ENCODE data around the gene NUDT11.

The NUDT11 gene

DNA sequence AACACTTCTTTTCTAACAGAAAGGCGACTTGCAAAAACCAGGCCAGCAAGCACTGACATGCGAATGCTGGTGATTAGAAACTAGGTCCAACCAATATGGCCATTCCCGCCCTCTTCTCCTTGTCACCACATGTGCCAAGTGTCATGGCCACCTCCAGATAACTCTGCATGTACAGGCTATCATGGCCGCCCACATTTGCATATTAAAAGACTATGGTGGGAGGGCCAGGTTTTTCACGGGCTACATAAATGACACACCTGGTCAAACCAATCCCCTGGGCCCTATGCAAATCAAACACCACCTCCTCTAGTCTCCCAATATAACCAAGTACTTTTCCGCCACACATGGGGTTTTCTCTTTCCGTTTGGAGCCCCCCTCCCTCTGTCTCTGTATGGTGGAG lies 40.1 kb downstream of the NUDT11 start:
- Histone ChIP-seq H3K27ac (no peak overlapping the region), H2AFZ (no peak overlapping the region), H3K36me3 (ENCODE audit: control insufficient read depth, insufficient read depth, low read length) (no peaks in the 10 kb centered on the region), H3K4me3 (ENCODE audit: low read depth, low read length) (no peak overlapping the region), H3K4me2 (ENCODE audit: low read length) (no peak overlapping the region), H3K27me3 (ENCODE audit: control insufficient read depth, insufficient read depth, low read length) (no peaks in the 10 kb centered on the region), H3K9me3 (ENCODE audit: control insufficient read depth, low read length) (no peaks in the 10 kb centered on the region), H3K79me2 (no peaks in the 10 kb centered on the region), H3K9ac (no peak overlapping the region), H3K4me1 (no peaks in the 10 kb centered on the region)
- TF ChIP-seq, protein P1, sequence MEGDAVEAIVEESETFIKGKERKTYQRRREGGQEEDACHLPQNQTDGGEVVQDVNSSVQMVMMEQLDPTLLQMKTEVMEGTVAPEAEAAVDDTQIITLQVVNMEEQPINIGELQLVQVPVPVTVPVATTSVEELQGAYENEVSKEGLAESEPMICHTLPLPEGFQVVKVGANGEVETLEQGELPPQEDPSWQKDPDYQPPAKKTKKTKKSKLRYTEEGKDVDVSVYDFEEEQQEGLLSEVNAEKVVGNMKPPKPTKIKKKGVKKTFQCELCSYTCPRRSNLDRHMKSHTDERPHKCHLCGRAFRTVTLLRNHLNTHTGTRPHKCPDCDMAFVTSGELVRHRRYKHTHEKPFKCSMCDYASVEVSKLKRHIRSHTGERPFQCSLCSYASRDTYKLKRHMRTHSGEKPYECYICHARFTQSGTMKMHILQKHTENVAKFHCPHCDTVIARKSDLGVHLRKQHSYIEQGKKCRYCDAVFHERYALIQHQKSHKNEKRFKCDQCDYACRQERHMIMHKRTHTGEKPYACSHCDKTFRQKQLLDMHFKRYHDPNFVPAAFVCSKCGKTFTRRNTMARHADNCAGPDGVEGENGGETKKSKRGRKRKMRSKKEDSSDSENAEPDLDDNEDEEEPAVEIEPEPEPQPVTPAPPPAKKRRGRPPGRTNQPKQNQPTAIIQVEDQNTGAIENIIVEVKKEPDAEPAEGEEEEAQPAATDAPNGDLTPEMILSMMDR (IDR thresholded peaks at IDR 0.05), result no peak

DNA sequence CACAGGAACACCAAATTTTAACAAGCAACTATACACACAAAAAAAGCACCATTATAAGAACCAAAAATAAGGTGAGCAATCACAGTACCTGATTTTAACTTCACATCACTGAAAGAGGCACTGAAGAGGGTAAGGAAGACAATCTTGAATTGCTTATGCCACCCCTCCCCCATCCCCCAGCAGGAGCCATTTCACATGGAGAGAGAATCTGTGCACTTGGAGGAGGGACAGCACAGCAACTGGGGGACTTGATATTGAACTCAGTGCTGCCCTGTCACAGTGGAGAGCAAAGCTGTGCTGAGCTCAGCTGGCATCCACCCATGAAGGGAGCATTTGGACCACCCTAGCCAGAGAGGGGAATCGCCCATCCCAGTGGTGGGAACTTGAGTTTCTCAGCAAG lies 56.0 kb downstream of the NUDT11 start:
- H3K9me3 ChIP-seq (ENCODE audit: control insufficient read depth, low read length), result no peaks in the 10 kb centered on the region
- TF ChIP-seq, protein P1 (IDR thresholded peaks at IDR 0.05), result no peak
- no peaks in the 10 kb centered on the region for H3K27me3 ChIP-seq (ENCODE audit: control insufficient read depth, insufficient read depth, low read length)
- H3K4me1 ChIP-seq, result no peaks in the 10 kb centered on the region
- no peaks in the 10 kb centered on the region for H3K36me3 ChIP-seq (ENCODE audit: control insufficient read depth, insufficient read depth, low read length)
- no peak overlapping the region for H3K27ac ChIP-seq
- H3K79me2 ChIP-seq, result no peaks in the 10 kb centered on the region
- H3K4me2 ChIP-seq (ENCODE audit: low read length), result no peak overlapping the region
- no peak overlapping the region for H3K4me3 ChIP-seq (ENCODE audit: low read depth, low read length)
- no peak overlapping the region for H3K9ac ChIP-seq
- no peak overlapping the region for H2AFZ ChIP-seq
